B cell (primary cell): ENCODE results near the gene ALDOB.

Source experiments
- EZH2 ChIP-seq: IDR thresholded peaks from 2 replicates; pipeline ENCODE4 v1.6.1; 2012; ENCODE audit warnings: borderline replicate concordance, low read depth, mild to moderate bottlenecking, moderate library complexity, low read length; ENCODE audit not compliant: insufficient read depth, poor library complexity, severe bottlenecking
- TF ChIP-seq, protein P1 (sequence below): fragments of 200-600 bp; IDR thresholded peaks from one replicate; pipeline ENCODE4 v1.8.0; 2022; ENCODE audit warnings: antibody characterized with exemption, mild to moderate bottlenecking

DNA sequence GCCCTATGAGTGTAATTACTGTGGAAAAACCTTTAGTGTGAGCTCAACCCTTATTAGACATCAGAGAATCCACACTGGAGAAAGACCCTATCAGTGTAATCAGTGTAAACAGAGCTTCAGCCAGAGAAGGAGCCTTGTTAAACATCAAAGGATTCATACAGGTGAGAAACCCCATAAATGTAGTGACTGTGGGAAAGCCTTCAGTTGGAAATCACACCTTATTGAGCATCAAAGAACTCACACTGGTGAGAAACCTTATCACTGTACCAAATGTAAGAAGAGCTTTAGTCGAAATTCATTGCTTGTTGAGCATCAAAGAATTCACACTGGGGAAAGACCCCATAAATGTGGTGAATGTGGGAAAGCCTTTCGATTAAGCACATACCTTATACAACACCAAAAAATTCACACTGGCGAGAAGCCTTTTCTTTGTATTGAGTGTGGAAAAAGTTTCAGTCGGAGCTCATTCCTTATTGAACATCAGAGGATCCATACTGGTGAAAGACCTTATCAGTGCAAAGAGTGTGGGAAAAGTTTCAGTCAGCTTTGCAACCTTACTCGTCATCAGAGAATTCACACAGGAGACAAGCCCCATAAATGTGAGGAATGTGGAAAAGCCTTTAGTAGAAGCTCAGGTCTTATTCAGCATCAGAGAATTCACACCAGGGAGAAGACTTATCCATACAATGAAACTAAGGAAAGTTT is 27.0 kb downstream of the ALDOB start:
- TF ChIP-seq, protein P1, sequence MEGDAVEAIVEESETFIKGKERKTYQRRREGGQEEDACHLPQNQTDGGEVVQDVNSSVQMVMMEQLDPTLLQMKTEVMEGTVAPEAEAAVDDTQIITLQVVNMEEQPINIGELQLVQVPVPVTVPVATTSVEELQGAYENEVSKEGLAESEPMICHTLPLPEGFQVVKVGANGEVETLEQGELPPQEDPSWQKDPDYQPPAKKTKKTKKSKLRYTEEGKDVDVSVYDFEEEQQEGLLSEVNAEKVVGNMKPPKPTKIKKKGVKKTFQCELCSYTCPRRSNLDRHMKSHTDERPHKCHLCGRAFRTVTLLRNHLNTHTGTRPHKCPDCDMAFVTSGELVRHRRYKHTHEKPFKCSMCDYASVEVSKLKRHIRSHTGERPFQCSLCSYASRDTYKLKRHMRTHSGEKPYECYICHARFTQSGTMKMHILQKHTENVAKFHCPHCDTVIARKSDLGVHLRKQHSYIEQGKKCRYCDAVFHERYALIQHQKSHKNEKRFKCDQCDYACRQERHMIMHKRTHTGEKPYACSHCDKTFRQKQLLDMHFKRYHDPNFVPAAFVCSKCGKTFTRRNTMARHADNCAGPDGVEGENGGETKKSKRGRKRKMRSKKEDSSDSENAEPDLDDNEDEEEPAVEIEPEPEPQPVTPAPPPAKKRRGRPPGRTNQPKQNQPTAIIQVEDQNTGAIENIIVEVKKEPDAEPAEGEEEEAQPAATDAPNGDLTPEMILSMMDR = no peak
- no peak for TF ChIP-seq EZH2
